Urinary bladder (tissue), 4 donors: ENCODE data around the gene CCDC197. TPM values are rescaled to one million over a fixed set of nuclear protein-coding genes. Genes with fewer than 3 reads are reported as not detected.

Experiments used
- DNase-seq: peaks from one replicate; pipeline ENCODE4 v3.0.0-alpha.2; 2015; ENCODE audit errors: extremely low spot score
- H3K27ac ChIP-seq: one replicate; pipeline ENCODE4 v1.5.1; 2013; ENCODE audit warnings: low read depth, mild to moderate bottlenecking, moderate library complexity
- H3K36me3 ChIP-seq: one replicate; pipeline ENCODE4 v1.6.1; 2013; ENCODE audit warnings: mild to moderate bottlenecking, moderate library complexity; ENCODE audit not compliant: insufficient read depth
- H3K4me1 ChIP-seq: one replicate; pipeline ENCODE4 v1.6.1; 2013; ENCODE audit warnings: mild to moderate bottlenecking, moderate library complexity; ENCODE audit not compliant: insufficient read depth
- H3K4me3 ChIP-seq: one replicate; pipeline ENCODE4 v1.5.1; 2013; ENCODE audit warnings: low read depth, low read length
- WGBS: extraction: QIAGEN DNeasy Blood & Tissue Kit; methylation state at CpG from one replicate; pipeline ENCODE4 v1.1.7; 2013; 5-methylcytosine and 5-hydroxymethylcytosine counted together
- polyA plus RNA-seq: library from polyadenylated mRNA; stranded (reverse); fragments of 200-250 nt; gene quantifications from one replicate; pipeline ENCODE4 v1.2.3, GENCODE V29; 2013
- total RNA-seq: library from RNA; depleted of rRNA; stranded (reverse); fragments of >200 nt; gene quantifications from one replicate; pipeline ENCODE4 v1.2.3, GENCODE V29; 2014
- donor health status: healthy with polysubstance abuse.
- donor health status: healthy.

The CCDC197 gene
- total and polyA plus RNA-seq, 2 donors = not detected

DNA sequence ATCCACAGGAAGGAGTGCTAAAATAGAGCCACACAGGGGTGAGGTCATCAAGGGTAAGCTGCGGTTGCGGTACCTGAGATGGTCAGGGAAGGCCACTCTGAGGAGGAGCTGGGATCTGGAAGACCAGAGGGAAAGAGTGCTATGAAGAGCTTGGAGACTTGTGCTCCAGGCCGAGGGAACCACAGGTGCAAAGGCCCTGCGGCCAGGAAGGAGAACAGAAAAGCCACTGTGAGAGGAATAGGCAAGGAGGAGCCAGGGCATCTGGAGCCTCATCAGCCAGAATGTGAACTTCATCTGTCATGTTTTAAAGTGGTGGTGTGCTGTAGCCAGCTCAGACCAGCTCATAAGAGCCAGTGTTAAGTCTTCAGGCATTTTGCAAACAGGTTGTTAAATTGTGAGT lies 5.5 kb upstream of the CCDC197 start:
- H3K27ac ChIP-seq = no peak overlapping the region
- no peak for DNase-seq
- no peaks in the 10 kb centered on the region for H3K4me1 ChIP-seq
- H3K36me3 ChIP-seq = no peaks in the 10 kb centered on the region
- 87% methylated on average over 4 of the region's 4 CpGs for WGBS
- H3K4me3 ChIP-seq = no peak overlapping the region

DNA sequence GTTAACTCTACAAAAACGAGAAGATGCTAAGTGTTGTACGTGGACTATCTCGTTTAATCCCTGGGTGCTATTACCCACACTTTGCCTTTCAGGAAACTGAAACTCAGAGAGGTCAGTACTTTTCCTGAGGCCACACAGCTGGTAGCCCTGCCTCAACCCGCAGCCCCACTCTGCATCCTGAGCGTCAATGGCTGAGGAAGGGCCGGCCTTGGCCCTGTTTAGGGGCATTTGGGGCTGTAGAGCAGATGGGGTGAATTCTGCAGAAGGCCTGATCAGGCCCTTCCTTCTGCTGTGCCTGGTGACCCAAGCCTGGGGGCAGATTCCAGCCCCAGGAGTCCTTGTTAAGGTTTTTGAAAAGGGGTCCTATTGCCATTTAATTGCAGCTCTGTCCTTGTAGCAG lies 3.7 kb upstream of the CCDC197 start:
- H3K4me3 ChIP-seq = no peak overlapping the region
- H3K36me3 ChIP-seq = no peaks in the 10 kb centered on the region
- WGBS = 76% methylated on average over 6 of the region's 6 CpGs
- no peaks in the 10 kb centered on the region for H3K4me1 ChIP-seq
- no peak overlapping the region for H3K27ac ChIP-seq
- DNase-seq = no peak

- no peak for DNase-seq
- H3K4me1 ChIP-seq = no peaks in the 10 kb centered on the region
- no peaks in the 10 kb centered on the region for H3K36me3 ChIP-seq
- H3K4me3 ChIP-seq = no peak overlapping the region
- no peak overlapping the region for H3K27ac ChIP-seq
- 50% methylated on average over 13 of the region's 13 CpGs for WGBS
Observed at GRCh38 chr14:93994919-93995682, 2.0 kb upstream of the CCDC197 start.

DNA sequence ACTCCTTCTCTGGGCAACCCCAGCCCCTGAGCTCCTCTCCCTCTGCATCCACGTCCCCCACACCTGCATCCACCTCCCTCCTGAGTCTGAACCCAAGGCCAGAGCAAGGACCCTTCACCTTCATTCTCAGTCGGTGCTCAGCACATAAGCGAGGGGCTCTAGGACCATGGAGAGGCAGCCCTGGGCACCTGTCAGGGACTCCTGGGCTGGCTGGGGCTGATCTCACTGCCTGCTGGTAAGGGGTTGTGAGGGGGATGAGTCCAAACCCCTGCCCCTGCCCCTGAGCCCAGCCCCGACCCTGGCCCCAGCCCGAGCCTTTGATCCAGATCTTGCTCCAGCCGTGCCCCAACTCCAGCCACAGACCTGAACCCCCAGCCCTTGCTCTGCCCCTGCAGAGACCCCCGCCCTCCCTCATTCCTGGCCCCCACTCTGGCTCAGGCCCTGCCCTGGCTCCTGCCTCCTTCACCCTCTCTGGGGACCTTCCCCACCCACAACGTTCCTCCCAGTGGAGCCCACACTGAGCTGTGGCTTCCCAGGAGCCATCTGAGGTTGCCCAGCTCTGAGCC lies 888 bp upstream of the CCDC197 start:
- no peak overlapping the region for H3K27ac ChIP-seq
- H3K36me3 ChIP-seq = no peaks in the 10 kb centered on the region
- DNase-seq = no peak
- H3K4me3 ChIP-seq = no peak overlapping the region
- no peaks in the 10 kb centered on the region for H3K4me1 ChIP-seq
- 66% methylated on average over 8 of the region's 8 CpGs for WGBS

- H3K4me1 ChIP-seq = no peaks in the 10 kb centered on the region
- no peak overlapping the region for H3K27ac ChIP-seq
Observed at GRCh38 chr14:93997916-93998870, 1.1 kb downstream of the CCDC197 start.

GRCh38 chr14:93998871-93999403 lies 1.8 kb downstream of the CCDC197 start:
- 84% methylated on average over 7 of the region's 7 CpGs for WGBS
- DNase-seq = no peak
- Histone ChIP-seq H3K27ac (no peak overlapping the region), H3K4me1 (no peaks in the 10 kb centered on the region), H3K36me3 (no peaks in the 10 kb centered on the region), H3K4me3 (no peak overlapping the region)

More at GRCh38 chr14:93997916-93998870, 1.1 kb downstream of the CCDC197 start:
- Histone ChIP-seq H3K36me3 (no peaks in the 10 kb centered on the region), H3K4me3 (no peak overlapping the region)
- WGBS = 88% methylated on average over 17 of the region's 17 CpGs
- DNase-seq = no peak

DNA sequence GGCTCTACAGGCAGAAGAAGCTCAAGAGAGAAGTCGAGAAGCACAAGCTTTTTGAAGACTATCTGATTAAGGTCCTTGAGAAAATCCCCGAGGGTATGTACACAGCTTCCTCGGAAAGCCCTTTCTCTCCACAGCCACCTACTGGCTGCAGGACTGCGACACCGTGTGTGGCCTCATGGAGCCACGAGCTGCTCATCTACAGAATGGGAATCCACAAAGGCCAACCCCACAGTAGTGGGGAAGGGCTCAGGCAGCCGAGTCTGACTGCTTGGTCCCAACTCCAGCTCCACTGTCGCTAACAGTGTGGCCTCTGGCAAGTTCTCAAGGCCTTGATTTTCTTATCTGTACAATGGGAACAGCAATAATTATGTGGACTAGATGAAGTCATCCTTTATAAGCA lies 2.5 kb downstream of the CCDC197 start:
- WGBS = 71% methylated on average over 8 of the region's 8 CpGs
- H3K27ac ChIP-seq = no peak overlapping the region
- no peak for DNase-seq
- H3K4me3 ChIP-seq = no peak overlapping the region
- H3K36me3 ChIP-seq = no peaks in the 10 kb centered on the region
- no peaks in the 10 kb centered on the region for H3K4me1 ChIP-seq

- no peaks in the 10 kb centered on the region for H3K4me1 ChIP-seq
- 85% methylated on average over 6 of the region's 6 CpGs for WGBS
- H3K36me3 ChIP-seq = no peaks in the 10 kb centered on the region
- no peak overlapping the region for H3K27ac ChIP-seq
- no peak for DNase-seq
- H3K4me3 ChIP-seq = no peak overlapping the region
Observed at GRCh38 chr14:94000267-94000666, 3.2 kb downstream of the CCDC197 start.

- Histone ChIP-seq H3K4me1 (no peaks in the 10 kb centered on the region), H3K36me3 (no peaks in the 10 kb centered on the region), H3K4me3 (no peak overlapping the region), H3K27ac (no peak overlapping the region)
- WGBS = 64% methylated on average over 13 of the region's 13 CpGs
- DNase-seq = no peak
Observed at GRCh38 chr14:94001016-94001415, 3.9 kb downstream of the CCDC197 start.

GRCh38 chr14:94001501-94002396 lies 4.6 kb downstream of the CCDC197 start:
- no peaks in the 10 kb centered on the region for H3K36me3 ChIP-seq
- DNase-seq = peak; percentile 31
- H3K4me3 ChIP-seq = no peak overlapping the region
- H3K4me1 ChIP-seq = no peaks in the 10 kb centered on the region
- 41% methylated on average over 26 of the region's 26 CpGs for WGBS
- H3K27ac ChIP-seq = no peak overlapping the region

GRCh38 chr14:94003397-94003796 lies 6.3 kb downstream of the CCDC197 start:
- Histone ChIP-seq H3K27ac (no peak overlapping the region), H3K4me3 (no peak overlapping the region), H3K36me3 (no peaks in the 10 kb centered on the region), H3K4me1 (no peaks in the 10 kb centered on the region)
- 79% methylated on average over 4 of the region's 4 CpGs for WGBS
- no peak for DNase-seq

DNA sequence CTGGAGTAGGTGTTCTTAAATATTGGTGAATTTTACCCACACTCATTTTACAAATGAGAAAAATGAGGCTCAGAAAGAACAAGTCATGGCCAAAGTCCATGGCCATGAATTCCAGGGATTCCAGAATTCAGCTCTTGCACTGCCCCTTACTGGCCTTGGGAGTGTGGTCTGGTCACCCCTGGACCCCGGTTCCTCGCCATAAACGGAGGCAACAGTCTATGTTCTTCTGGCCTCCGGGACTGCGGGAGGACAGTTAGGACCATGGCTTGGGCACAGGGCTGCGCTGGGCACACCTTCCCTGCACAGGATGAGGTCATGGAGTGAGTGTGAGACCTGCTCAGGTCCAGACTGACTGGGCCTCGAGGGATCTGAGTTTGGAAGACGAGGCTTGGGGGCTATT lies 6.9 kb downstream of the CCDC197 start:
- WGBS = 74% methylated on average over 8 of the region's 8 CpGs
- Histone ChIP-seq H3K4me3 (no peak overlapping the region), H3K4me1 (no peaks in the 10 kb centered on the region), H3K27ac (no peak overlapping the region), H3K36me3 (no peaks in the 10 kb centered on the region)
- no peak for DNase-seq
